HUES6 (cell line): ENCODE results near the gene GCC1.

Experiments
- H3K27ac ChIP-seq: 2 replicates; pipeline ENCODE4 v1.7.0; 2013; ENCODE audit warnings: low read depth, mild to moderate bottlenecking, low read length, inconsistent platforms
- H3K27me3 ChIP-seq: 2 replicates; pipeline ENCODE4 v1.6.1; 2013; ENCODE audit warnings: low read length; ENCODE audit not compliant: control insufficient read depth, insufficient read depth
- H3K36me3 ChIP-seq: 2 replicates; pipeline ENCODE4 v1.6.1; 2013; ENCODE audit warnings: low read length; ENCODE audit not compliant: control insufficient read depth, insufficient read depth
- H3K4me1 ChIP-seq: 2 replicates; pipeline ENCODE4 v1.6.1; 2013; ENCODE audit warnings: low read length; ENCODE audit not compliant: control insufficient read depth, insufficient read depth
- H3K4me3 ChIP-seq: 2 replicates; pipeline ENCODE4 v1.5.1; 2013; ENCODE audit warnings: low read depth, low read length
- H3K9ac ChIP-seq: one replicate; pipeline ENCODE4 v1.6.1; 2013; ENCODE audit warnings: mild to moderate bottlenecking, low read length
- H3K9me3 ChIP-seq: 2 replicates; pipeline ENCODE4 v1.6.1; 2013; ENCODE audit warnings: low read depth, low read length; ENCODE audit not compliant: control insufficient read depth, insufficient read depth

GCC1 gene

GRCh38 chr7:127612263-127612662, 26.9 kb upstream of the GCC1 start:
- no peak overlapping the region for H3K4me3 ChIP-seq
- peaks cover 49% of the 10 kb centered on the region for H3K27me3 ChIP-seq
- peaks cover 4% of the 10 kb centered on the region; the same call in 1 of the 2 replicates for H3K4me1 ChIP-seq
- no peak overlapping the region for H3K27ac ChIP-seq
- no peak overlapping the region for H3K9ac ChIP-seq
- peaks cover 6% of the 10 kb centered on the region; the same call in 1 of the 2 replicates for H3K9me3 ChIP-seq
- H3K36me3 ChIP-seq, result no peaks in the 10 kb centered on the region

GRCh38 chr7:127609297-127609696, 23.9 kb upstream of the GCC1 start:
- peaks cover 19% of the 10 kb centered on the region for H3K27me3 ChIP-seq
- peaks cover 6% of the 10 kb centered on the region; the same call in 1 of the 2 replicates for H3K9me3 ChIP-seq
- H3K4me1 ChIP-seq, result no peaks in the 10 kb centered on the region
- no peak overlapping the region for H3K27ac ChIP-seq
- H3K9ac ChIP-seq, result no peak overlapping the region
- no peaks in the 10 kb centered on the region for H3K36me3 ChIP-seq
- H3K4me3 ChIP-seq, result no peak overlapping the region

DNA sequence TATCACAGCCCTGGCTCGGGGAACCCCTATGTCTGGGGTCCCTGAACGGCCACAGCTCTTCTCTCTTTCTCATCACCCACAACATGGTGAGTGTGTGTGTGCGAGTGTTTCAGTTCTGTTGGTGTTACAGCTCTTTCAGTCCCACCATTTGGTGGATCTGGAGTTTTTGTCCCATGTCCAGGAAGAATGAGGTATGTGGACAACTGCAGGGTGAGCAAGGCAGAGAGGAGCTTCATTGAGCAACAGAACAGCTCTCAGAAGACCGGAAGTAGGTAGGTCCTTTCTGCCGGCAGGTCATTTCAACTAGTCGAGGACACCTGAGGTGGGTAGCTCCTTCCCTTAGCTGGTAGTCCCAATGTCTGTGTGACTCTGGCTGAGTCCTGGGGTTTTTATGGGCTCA, 23.1 kb upstream of the GCC1 start:
- Histone ChIP-seq H3K27ac (no peak overlapping the region), H3K36me3 (no peaks in the 10 kb centered on the region), H3K4me3 (no peak overlapping the region), H3K4me1 (no peaks in the 10 kb centered on the region), H3K27me3 (peaks cover 12% of the 10 kb centered on the region), H3K9me3 (peaks cover 6% of the 10 kb centered on the region; the same call in 1 of the 2 replicates), H3K9ac (no peak overlapping the region)

- Histone ChIP-seq H3K36me3 (no peaks in the 10 kb centered on the region), H3K9ac (no peak overlapping the region), H3K27ac (no peak overlapping the region), H3K27me3 (no peaks in the 10 kb centered on the region), H3K4me3 (no peak overlapping the region), H3K4me1 (peaks cover 14% of the 10 kb centered on the region), H3K9me3 (no peaks in the 10 kb centered on the region)
Observed at GRCh38 chr7:127600885-127601284, 15.5 kb upstream of the GCC1 start.

DNA sequence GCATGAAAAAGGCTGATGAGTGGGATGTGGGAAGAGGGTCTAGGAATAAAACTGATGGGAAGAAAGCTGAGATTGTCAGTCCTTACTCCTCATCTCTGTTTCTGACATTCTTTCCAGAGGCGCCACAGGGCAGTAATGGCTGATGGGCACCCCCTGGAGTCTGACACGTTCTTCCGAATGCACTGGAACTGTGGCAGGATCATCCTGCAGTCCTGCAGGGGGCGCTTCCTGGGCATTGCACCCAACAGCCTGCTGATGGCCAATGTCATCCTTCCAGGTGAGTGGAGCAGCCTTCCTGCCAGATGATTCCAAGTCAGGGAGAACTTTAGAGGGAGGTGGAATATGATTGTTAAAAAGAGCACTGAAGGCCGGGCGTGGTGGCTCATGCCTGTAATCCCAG, 12.9 kb upstream of the GCC1 start:
- Histone ChIP-seq H3K9me3 (no peaks in the 10 kb centered on the region), H3K36me3 (no peaks in the 10 kb centered on the region), H3K4me3 (no peak overlapping the region), H3K4me1 (peaks cover 14% of the 10 kb centered on the region), H3K27me3 (no peaks in the 10 kb centered on the region), H3K9ac (no peak overlapping the region), H3K27ac (no peak overlapping the region)

DNA sequence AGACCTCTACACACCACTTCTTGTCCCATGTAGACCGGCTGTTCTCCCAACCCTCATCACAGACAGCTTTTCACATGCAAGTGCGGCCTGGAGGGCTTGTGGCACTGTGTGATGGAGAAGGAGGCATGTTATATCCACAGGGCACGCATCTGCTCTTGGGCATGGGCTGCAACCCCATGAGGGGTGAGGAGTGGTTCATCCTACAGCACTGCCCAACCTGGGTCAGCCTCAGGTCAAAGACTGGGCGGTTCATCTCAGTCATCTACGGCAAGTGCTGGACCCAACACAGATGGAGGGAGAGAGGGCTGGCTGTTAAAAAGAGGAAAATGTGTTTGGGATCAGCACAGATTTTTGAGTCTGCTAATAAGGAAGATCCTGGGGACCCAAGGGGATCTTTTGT, 10.3 kb upstream of the GCC1 start:
- no peak overlapping the region for H3K9ac ChIP-seq
- H3K9me3 ChIP-seq, result no peaks in the 10 kb centered on the region
- no peak overlapping the region for H3K27ac ChIP-seq
- peaks cover 7% of the 10 kb centered on the region for H3K4me1 ChIP-seq
- no peaks in the 10 kb centered on the region for H3K27me3 ChIP-seq
- H3K36me3 ChIP-seq, result peaks cover 12% of the 10 kb centered on the region
- H3K4me3 ChIP-seq, result no peak overlapping the region

DNA sequence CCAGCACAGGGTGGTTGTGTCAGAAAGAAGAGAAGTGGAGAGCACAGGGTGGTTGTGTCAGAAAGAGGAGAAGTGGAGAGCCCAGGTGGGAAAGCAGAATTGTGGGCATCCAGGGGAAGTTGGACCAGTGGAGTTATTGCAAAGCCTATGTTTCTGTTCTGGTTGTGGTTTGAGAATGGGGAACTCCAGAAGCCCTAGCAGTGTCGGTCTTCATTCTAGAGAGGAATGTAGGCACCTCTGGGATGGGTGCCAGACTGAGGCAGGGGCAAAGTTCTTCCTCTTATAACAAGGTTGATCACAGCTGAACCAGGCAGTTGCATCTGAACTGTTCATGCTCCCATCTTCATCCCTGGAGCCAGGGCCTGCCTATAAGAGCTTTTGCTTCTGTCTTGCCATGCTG, 9.1 kb upstream of the GCC1 start:
- Histone ChIP-seq H3K36me3 (peaks cover 19% of the 10 kb centered on the region), H3K27me3 (no peaks in the 10 kb centered on the region), H3K27ac (no peak overlapping the region), H3K4me1 (peaks cover 4% of the 10 kb centered on the region; the same call in 1 of the 2 replicates), H3K4me3 (no peak overlapping the region), H3K9me3 (no peaks in the 10 kb centered on the region), H3K9ac (no peak overlapping the region)

- Histone ChIP-seq H3K27me3 (peaks cover 3% of the 10 kb centered on the region), H3K36me3 (peaks cover 19% of the 10 kb centered on the region), H3K9ac (no peak overlapping the region), H3K4me3 (no peak overlapping the region), H3K4me1 (no peaks in the 10 kb centered on the region), H3K9me3 (no peaks in the 10 kb centered on the region), H3K27ac (no peak overlapping the region)
Observed at GRCh38 chr7:127592550-127592949, 7.2 kb upstream of the GCC1 start.

DNA sequence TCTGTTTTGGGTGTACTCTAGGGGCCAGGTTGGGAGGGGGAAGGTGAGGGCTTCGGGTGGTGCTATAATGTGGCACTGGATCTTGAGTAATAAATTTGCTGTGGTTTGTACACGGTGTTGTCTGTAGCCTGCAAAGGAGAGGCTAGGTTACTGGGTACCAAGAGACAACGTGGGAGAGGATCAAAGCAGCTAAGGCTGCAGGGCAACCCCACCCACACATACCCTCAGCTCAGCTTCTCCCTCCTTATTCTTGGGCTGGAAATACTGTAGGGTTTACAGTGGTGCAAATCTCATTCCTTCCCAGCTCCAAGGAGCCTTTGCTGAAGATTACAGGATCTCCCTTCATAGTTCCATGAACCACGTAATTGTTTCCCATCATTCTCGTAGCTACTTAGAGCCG, 6.2 kb upstream of the GCC1 start:
- peaks cover 12% of the 10 kb centered on the region for H3K27me3 ChIP-seq
- H3K4me3 ChIP-seq, result no peak overlapping the region
- no peak overlapping the region for H3K27ac ChIP-seq
- no peaks in the 10 kb centered on the region for H3K4me1 ChIP-seq
- H3K9me3 ChIP-seq, result no peaks in the 10 kb centered on the region
- no peak overlapping the region for H3K9ac ChIP-seq
- peaks cover 19% of the 10 kb centered on the region for H3K36me3 ChIP-seq

- no peak overlapping the region for H3K9ac ChIP-seq
- H3K4me1 ChIP-seq, result no peaks in the 10 kb centered on the region
- H3K4me3 ChIP-seq, result no peak overlapping the region
- H3K27me3 ChIP-seq, result peaks cover 16% of the 10 kb centered on the region
- H3K9me3 ChIP-seq, result no peaks in the 10 kb centered on the region
- no peak overlapping the region for H3K27ac ChIP-seq
- peaks cover 19% of the 10 kb centered on the region for H3K36me3 ChIP-seq
Observed at GRCh38 chr7:127591189-127591588, 5.8 kb upstream of the GCC1 start.

- Histone ChIP-seq H3K4me3 (no peak overlapping the region), H3K27ac (no peak overlapping the region), H3K9ac (no peak overlapping the region), H3K36me3 (peaks cover 19% of the 10 kb centered on the region), H3K9me3 (no peaks in the 10 kb centered on the region), H3K27me3 (peaks cover 22% of the 10 kb centered on the region), H3K4me1 (peaks cover 5% of the 10 kb centered on the region)
Observed at GRCh38 chr7:127589896-127590295, 4.5 kb upstream of the GCC1 start.
